ENCODE measurements around the gene PTRH1. TPM values are rescaled to one million over a fixed set of nuclear protein-coding genes. Genes with fewer than 3 reads are reported as not detected.
A peak's percentile ranks its signal among the peaks of the same experiment; 100 is the strongest.

PTRH1 gene
- total RNA-seq, 1 donor, result 17.2 TPM

DNA sequence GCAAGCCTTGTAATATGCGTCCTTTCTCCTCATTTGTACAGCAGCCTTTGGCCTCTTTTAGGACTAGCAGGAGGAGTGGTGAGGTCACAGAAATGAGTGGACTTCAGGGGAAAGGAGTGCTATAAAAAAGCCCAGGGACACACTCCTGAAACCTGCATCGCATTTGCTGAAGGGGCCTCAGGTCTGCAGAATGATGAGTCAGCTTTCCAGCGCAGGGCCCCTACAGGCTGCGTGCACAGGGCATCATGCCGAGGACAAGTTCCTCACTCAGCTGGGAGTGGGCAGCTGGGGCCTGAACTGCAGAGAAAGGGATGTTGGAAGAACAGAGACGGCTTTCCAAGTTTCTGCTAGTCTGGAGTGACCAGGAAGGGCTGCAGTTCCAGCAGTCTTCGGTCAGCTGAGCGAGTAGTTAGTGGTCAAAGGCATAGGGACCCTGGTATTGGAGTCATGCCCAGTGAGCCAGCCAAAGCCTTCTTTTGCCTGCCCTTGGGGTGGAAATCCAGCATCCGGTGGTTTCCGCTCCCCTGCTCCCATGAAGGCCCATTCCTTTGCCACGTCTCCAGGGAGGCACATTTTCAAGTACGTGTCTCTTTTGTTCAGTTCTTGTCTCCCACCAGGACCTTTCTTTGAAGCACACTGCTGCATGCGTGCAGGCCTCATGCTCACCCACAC lies 26.0 kb downstream of the PTRH1 start:
- DNase-seq (ENCODE audit: low read depth), result no peak
- H3K4me3 ChIP-seq (ENCODE audit: low read depth, low read length), result no peak overlapping the region
- TF ChIP-seq, protein P1, sequence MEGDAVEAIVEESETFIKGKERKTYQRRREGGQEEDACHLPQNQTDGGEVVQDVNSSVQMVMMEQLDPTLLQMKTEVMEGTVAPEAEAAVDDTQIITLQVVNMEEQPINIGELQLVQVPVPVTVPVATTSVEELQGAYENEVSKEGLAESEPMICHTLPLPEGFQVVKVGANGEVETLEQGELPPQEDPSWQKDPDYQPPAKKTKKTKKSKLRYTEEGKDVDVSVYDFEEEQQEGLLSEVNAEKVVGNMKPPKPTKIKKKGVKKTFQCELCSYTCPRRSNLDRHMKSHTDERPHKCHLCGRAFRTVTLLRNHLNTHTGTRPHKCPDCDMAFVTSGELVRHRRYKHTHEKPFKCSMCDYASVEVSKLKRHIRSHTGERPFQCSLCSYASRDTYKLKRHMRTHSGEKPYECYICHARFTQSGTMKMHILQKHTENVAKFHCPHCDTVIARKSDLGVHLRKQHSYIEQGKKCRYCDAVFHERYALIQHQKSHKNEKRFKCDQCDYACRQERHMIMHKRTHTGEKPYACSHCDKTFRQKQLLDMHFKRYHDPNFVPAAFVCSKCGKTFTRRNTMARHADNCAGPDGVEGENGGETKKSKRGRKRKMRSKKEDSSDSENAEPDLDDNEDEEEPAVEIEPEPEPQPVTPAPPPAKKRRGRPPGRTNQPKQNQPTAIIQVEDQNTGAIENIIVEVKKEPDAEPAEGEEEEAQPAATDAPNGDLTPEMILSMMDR (IDR thresholded peaks at IDR 0.05; ENCODE audit: insufficient read depth, low read length), result no peak

DNA sequence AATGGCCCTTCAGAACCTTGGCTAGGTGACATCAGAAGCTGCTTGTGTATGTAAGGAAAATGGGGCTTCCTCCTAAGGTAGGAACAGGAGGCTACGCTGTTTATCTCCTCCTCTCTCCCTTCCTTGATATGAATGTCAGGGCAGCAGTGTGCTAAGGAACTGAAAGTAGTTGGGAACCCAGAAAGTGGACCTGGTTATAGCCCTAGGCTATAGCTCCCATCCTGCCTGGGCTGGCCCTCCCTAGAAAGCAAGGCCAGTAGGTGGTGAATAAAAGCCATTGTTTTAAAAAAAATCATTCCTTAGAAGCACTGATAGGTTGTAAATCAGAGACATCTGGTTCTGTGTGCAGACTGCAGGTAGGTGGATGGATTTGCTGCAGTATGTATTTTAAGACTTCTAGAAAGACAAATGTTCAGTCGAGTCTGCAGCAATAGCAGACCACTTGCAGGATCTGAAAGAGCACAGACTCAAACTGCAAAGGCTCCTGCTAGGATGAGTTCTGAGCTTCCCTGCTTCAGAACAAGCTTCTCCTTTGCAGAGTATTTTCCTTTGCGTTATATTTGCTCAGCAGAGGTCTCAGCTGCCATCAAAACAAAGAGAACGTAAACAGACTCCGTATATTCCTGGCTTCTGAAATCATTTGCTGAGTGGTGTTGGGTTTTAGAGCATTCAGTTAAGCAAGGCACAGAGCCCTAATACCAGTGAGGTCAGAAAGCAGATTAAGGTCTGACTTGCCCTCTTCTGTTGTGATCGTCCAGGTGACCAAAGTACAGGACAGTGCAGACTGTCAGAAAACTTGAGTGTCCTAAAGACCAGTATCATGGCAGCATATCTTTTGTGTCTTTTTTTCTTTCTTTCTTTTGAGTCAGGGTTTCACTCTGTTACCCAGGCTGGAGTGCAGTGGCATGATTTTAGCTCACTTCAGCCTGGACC lies 28.7 kb downstream of the PTRH1 start:
- no peak overlapping the region for H3K4me3 ChIP-seq (ENCODE audit: low read depth, low read length)
- TF ChIP-seq, protein P1 (IDR thresholded peaks at IDR 0.05; ENCODE audit: insufficient read depth, low read length), result no peak
- no peak for DNase-seq (ENCODE audit: low read depth)

DNA sequence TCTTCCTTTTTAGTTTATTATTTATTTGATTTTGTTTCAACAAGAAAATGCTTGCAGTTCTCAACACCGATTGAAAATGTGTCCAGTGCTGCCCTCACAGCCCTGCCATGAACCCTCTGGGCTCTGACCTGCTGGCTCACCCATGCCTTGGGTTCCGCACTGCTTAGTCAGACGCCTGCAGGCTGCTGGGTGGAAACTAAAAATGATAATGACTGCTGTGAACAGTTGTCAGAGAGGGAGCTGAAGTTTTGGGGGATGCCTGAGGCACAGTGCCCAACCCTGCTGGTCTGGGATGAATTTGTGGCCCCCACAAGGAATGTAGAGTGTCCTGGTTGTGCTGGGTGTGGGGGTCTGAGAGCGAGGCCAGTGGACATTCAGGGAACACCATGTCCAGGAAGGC lies 30.9 kb downstream of the PTRH1 start:
- TF ChIP-seq, protein P1 (IDR thresholded peaks at IDR 0.05; ENCODE audit: insufficient read depth, low read length), result no peak
- peak; percentile 22 for DNase-seq (ENCODE audit: low read depth)
- H3K4me3 ChIP-seq (ENCODE audit: low read depth, low read length), result no peak overlapping the region

DNA sequence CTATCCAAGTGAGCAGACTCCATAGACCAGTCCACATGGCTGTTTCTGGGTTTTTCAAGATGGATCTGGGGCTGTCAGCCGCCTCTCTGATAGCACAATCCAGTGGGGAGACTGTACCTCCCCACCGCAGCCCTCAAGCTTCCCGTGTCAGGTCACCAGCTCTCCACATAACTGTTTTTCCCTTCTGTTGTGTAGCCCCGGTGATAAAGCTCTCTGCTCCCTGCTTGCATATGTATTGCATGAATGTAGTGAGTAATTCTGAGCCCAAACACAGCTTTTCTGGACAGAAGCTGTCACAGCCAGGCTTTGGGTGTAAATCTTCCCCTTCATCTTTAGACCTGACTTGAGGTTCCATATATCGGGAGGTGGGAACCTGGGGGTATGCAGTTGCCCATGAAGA lies 31.7 kb downstream of the PTRH1 start:
- DNase-seq (ENCODE audit: low read depth), result peak; percentile 20
- no peak overlapping the region for H3K4me3 ChIP-seq (ENCODE audit: low read depth, low read length)

DNA sequence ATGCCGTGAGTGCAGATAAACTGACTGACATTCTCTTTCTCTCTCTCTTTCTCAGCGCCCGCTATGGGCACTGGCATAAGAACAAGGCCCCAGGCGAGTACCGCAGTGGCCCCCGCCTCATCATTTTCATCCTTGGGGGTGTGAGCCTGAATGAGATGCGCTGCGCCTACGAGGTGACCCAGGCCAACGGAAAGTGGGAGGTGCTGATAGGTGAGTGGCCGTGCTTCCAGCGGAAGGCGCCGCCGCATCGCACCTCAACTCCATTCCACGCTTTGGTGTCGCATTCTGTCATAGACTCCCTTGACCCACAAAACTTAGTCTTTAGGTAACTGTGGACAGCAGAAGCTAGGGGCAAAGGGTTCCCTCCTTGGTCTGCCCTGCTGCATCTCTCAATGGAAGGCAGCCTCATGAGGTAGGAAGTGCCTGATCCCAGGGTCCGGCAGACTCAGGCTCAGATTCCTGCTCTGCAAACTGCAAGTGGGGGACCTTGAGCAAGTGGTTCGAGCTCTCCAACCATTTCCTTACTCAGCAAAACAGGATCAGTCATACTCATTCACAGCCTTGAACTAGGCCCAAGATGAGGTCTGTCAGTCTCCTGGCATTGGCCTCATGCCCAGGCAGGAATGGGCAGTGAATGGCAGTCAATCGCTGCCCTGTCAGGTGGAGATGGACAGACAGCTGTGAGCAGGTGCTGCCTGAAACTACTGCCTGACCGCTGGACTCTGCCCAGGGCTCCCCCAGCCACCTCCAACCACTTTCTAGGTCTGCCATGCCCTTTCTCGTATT lies 32.9 kb downstream of the PTRH1 start:
- DNase-seq (ENCODE audit: low read depth), result no peak
- no peak overlapping the region for H3K4me3 ChIP-seq (ENCODE audit: low read depth, low read length)
- TF ChIP-seq, protein P1 (IDR thresholded peaks at IDR 0.05; ENCODE audit: insufficient read depth, low read length), result no peak

More for the DNA sequence above, 31.7 kb downstream of the PTRH1 start:
- TF ChIP-seq, protein P1 (IDR thresholded peaks at IDR 0.05; ENCODE audit: insufficient read depth, low read length), result no peak

DNA sequence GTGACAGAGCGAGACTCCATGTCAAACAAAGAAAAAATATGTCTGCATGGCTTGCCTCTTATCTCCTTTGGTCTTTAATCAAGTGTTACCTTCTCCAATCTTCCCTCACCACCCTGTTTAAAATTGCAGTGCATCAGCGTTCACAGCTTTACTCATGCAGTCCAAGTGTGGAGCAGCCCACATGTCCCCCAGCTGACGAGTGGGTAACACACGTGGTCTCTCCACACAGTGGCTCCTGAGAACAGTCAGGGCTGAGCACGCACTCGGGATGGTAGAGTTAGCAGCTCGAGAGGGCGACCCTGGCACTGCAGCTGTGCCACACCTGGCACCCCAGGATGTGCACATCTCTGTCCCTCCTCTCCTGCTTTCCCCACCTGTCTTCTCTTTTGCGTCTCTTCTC lies 34.6 kb downstream of the PTRH1 start:
- H3K4me3 ChIP-seq (ENCODE audit: low read depth, low read length), result no peak overlapping the region
- TF ChIP-seq, protein P1 (IDR thresholded peaks at IDR 0.05; ENCODE audit: insufficient read depth, low read length), result no peak
- DNase-seq (ENCODE audit: low read depth), result no peak
